GM06990 (cell line): ENCODE data around the gene ZNF503.

Experiments
- DNase-seq: peaks from one replicate; pipeline ENCODE4 v3.0.0-alpha.2; 2011; ENCODE audit not compliant: insufficient read length; ENCODE audit errors: extremely low read depth
- H3K27me3 ChIP-seq: replicated peaks from 2 replicates; pipeline ENCODE4 v1.6.0; 2011; ENCODE audit warnings: low read length; ENCODE audit not compliant: control insufficient read depth, insufficient read depth
- H3K36me3 ChIP-seq: 2 replicates; pipeline ENCODE4 v1.5.1; 2011; ENCODE audit warnings: low read length; ENCODE audit not compliant: control insufficient read depth, insufficient read depth
- H3K4me3 ChIP-seq: replicated peaks from 2 replicates; pipeline ENCODE4 v1.5.1; 2011; ENCODE audit warnings: low read depth, mild to moderate bottlenecking, control low read depth, low read length
- TF ChIP-seq, protein P1 (sequence below): IDR thresholded peaks from 2 replicates; pipeline ENCODE4 v1.5.1; 2011; ENCODE audit warnings: low read length, control low read depth, mild to moderate bottlenecking, inconsistent platforms; ENCODE audit not compliant: insufficient read depth, poor library complexity, severe bottlenecking

ZNF503 gene

DNA sequence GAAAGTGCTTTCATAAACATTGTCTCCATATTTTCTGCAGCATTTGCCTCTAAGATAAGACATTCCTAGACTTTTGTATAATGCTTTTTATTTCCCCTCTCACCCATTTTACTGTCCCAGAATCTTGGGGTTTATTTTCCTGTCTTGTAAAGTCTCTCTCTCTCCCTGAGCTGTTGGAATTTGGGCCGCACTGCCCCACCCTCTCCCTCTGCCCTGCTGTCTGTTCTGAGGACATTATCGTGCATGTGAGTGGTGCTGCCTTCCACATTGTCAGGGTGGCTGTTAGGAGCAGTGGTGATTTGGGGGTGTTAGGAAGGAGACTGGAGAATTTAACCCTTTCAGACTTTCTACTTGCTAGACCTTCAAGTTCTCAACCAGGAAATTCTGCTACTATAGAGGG lies 46.6 kb upstream of the ZNF503 start:
- DNase-seq = no peak
- Histone ChIP-seq H3K27me3 (no peaks in the 10 kb centered on the region), H3K36me3 (no peaks in the 10 kb centered on the region), H3K4me3 (no peak overlapping the region)
- TF ChIP-seq, protein P1, sequence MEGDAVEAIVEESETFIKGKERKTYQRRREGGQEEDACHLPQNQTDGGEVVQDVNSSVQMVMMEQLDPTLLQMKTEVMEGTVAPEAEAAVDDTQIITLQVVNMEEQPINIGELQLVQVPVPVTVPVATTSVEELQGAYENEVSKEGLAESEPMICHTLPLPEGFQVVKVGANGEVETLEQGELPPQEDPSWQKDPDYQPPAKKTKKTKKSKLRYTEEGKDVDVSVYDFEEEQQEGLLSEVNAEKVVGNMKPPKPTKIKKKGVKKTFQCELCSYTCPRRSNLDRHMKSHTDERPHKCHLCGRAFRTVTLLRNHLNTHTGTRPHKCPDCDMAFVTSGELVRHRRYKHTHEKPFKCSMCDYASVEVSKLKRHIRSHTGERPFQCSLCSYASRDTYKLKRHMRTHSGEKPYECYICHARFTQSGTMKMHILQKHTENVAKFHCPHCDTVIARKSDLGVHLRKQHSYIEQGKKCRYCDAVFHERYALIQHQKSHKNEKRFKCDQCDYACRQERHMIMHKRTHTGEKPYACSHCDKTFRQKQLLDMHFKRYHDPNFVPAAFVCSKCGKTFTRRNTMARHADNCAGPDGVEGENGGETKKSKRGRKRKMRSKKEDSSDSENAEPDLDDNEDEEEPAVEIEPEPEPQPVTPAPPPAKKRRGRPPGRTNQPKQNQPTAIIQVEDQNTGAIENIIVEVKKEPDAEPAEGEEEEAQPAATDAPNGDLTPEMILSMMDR = no peak

DNA sequence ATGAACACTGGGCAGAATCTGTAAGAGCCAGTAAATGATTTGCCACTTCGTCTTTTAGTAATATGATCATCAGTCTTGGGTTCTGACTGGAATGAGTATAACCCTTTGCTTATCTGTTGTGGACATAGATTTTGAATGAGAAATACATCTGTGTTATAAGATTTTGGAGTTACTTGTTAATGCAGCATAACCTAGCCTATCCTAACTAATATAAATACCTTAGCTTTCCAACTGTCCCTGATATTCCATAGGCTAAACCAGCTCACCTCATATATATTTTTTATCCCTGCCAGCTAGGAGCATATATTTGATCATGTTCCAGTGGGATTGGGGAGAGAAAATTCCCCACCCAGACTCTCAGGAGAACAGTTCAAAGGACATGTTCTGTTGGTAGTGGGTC lies 44.9 kb upstream of the ZNF503 start:
- no peak for DNase-seq

DNA sequence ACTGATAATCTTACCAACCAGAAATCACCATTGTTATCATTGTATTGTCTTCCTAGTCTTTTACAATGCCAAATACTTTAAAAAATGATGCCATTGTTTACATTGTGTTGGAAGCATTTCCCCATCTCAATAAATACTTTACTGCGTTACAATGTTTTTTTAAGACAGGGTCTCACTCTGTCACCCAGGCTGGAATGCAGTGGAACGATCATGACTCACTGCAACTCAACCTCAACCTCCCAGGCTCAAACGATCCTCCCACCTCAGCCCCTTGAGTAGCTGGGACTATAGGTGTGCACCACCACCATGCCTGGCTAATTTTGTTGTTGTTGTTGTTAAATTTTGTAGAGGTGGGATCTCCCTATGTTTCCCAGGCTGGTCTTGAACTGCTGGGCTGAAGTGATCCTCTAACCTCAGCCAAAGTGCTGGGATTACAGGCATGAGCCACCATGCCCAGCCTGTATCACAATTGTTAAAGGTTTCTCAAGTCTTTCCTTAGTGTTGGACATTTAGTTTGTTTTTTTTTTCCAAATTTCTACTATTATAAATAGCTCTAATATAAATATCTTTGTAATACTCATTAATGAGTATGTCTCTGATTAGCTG lies 43.3 kb upstream of the ZNF503 start:
- TF ChIP-seq, protein P1 = no peak
- H3K4me3 ChIP-seq = no peak overlapping the region
- H3K27me3 ChIP-seq = no peaks in the 10 kb centered on the region
- DNase-seq = no peak
- no peaks in the 10 kb centered on the region for H3K36me3 ChIP-seq

More for the DNA sequence above, 44.9 kb upstream of the ZNF503 start:
- TF ChIP-seq, protein P1 = no peak
- Histone ChIP-seq H3K36me3 (no peaks in the 10 kb centered on the region), H3K27me3 (no peaks in the 10 kb centered on the region), H3K4me3 (no peak overlapping the region)

DNA sequence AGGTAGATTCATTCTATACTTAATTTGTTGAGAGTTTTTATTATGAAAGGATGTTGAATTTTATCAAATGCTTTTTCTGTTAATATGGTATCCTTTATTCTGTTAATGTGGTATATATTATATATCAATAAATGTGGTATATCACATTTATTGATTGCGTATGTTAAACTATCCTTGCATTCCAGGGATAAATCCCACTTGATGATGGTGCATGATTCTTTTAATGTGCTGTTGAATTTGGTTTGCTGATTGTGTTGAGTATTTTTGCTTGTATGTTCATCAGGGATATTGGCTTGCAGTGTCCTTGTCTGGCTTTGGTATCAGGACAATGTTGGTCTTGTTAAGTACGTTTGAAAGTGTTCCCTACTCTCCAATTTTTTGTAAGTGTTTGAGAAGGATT lies 41.8 kb upstream of the ZNF503 start:
- H3K4me3 ChIP-seq = no peak overlapping the region

DNA sequence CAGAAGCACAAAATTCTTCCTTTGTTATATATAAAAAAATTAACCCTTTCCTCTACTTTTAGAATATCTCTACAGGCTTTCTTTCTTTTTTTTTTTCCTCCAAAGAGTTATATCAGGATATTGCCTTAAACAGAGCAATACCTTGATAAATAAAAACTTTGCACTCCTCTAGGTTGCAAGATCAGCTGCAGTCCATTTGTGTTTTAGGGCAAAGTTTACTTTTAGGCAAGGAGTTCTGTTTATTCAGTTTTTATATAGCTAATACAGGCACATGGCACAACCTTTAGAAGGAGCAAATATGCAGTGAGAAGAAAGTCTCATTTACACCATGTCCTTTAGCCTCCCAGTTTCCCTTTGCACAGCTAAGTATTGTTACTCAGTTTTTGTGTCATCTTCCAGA lies 40.1 kb upstream of the ZNF503 start:
- TF ChIP-seq, protein P1 = no peak
- Histone ChIP-seq H3K4me3 (no peak overlapping the region), H3K36me3 (no peaks in the 10 kb centered on the region), H3K27me3 (no peaks in the 10 kb centered on the region)
- no peak for DNase-seq

More for the DNA sequence above, 41.8 kb upstream of the ZNF503 start:
- H3K27me3 ChIP-seq = no peaks in the 10 kb centered on the region
- no peaks in the 10 kb centered on the region for H3K36me3 ChIP-seq
- DNase-seq = no peak
- TF ChIP-seq, protein P1 = no peak

DNA sequence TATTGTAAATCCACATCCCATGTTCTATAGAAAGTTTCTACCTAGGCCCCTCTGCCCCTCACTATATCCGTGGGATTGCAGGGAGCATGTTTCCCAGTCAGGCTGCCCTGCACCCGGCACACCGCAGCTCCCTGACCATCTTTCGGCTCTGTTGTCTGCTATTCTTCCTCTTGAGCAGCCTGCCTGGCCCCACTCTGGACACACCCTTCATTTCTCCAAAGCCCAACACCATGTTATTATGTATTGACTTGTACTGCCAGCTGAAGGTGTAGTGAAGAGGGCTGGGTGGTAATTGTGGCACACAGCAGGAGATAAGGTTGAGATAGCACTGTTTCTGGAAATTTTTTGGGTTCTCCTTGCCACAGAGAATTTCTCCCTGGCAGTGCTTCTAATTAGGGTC lies 39.6 kb upstream of the ZNF503 start:
- no peak overlapping the region for H3K4me3 ChIP-seq
- TF ChIP-seq, protein P1 = no peak
- H3K27me3 ChIP-seq = no peaks in the 10 kb centered on the region; the same call in 1 of the 2 replicates
- no peak for DNase-seq
- no peaks in the 10 kb centered on the region for H3K36me3 ChIP-seq
